ENCODE measurements around the gene CEP41. TPM values are rescaled to one million over a fixed set of nuclear protein-coding genes. Genes with fewer than 3 reads are reported as not detected.
"Not testable (repeated sequence)": the region's sequence is repeated elsewhere in the genome, so short reads cannot be mapped to it uniquely, and the experiment has no call there.

Gene CEP41
- total RNA-seq, 2 donors from 2014 or later: 5.0 to 11.5 TPM

GRCh38 chr7:130468612-130469011 lies 27.8 kb upstream of the CEP41 start:
- intact Hi-C loops (cut with DNase I): no loop called here
- no peak for DNase-seq (ENCODE audit: low spot score)

- intact Hi-C loops (cut with DNase I): no loop called here
- DNase-seq (ENCODE audit: low spot score): no peak
Observed at GRCh38 chr7:130463553-130464434, 23.0 kb upstream of the CEP41 start.

- intact Hi-C loops (cut with DNase I): no loop called here
- DNase-seq (ENCODE audit: low spot score): no peak
Observed at GRCh38 chr7:130461272-130461671, 20.5 kb upstream of the CEP41 start.

- intact Hi-C loops (cut with DNase I): no loop called here
- DNase-seq (ENCODE audit: low spot score): no peak
Observed at GRCh38 chr7:130458257-130458656, 17.4 kb upstream of the CEP41 start.

- no peak for DNase-seq (ENCODE audit: low spot score)
Observed at GRCh38 chr7:130454959-130455358, 14.1 kb upstream of the CEP41 start.

GRCh38 chr7:130452951-130453350 lies 12.1 kb upstream of the CEP41 start:
- no peak for DNase-seq (ENCODE audit: low spot score)
- intact Hi-C loops (cut with DNase I): no loop called here

More at GRCh38 chr7:130454959-130455358, 14.1 kb upstream of the CEP41 start:
- intact Hi-C loops (cut with DNase I): no loop called here

- DNase-seq (ENCODE audit: low spot score); intact Hi-C loops (cut with DNase I): not testable (repeated sequence)
Observed at GRCh38 chr7:130451344-130451743, 10.5 kb upstream of the CEP41 start.

- intact Hi-C loops (cut with DNase I): no loop called here
- DNase-seq (ENCODE audit: low spot score): no peak
Observed at GRCh38 chr7:130446259-130446658, 5.4 kb upstream of the CEP41 start.

GRCh38 chr7:130444751-130445407 lies 4.1 kb upstream of the CEP41 start:
- intact Hi-C loops (cut with DNase I): no loop called here
- no peak for DNase-seq (ENCODE audit: low spot score)

GRCh38 chr7:130444234-130444633 lies 3.4 kb upstream of the CEP41 start:
- intact Hi-C loops (cut with DNase I): no loop called here
- no peak for DNase-seq (ENCODE audit: low spot score)

- intact Hi-C loops (cut with DNase I): no loop called here
- DNase-seq (ENCODE audit: low spot score): no peak
Observed at GRCh38 chr7:130442601-130443000, 1.8 kb upstream of the CEP41 start.

GRCh38 chr7:130441408-130441869 lies 623 bp upstream of the CEP41 start:
- intact Hi-C loops (cut with DNase I): no loop called here
- DNase-seq (ENCODE audit: low spot score): no peak

GRCh38 chr7:130436253-130436652 lies 4.6 kb downstream of the CEP41 start:
- intact Hi-C loops (cut with DNase I): no loop called here
- DNase-seq (ENCODE audit: low spot score): no peak

- intact Hi-C loops (cut with DNase I): no loop called here
- no peak for DNase-seq (ENCODE audit: low spot score)
Observed at GRCh38 chr7:130435311-130435854, 5.4 kb downstream of the CEP41 start.

- DNase-seq (ENCODE audit: low spot score): no peak
- intact Hi-C loops (cut with DNase I): no loop called here
Observed at GRCh38 chr7:130433301-130433700, 7.5 kb downstream of the CEP41 start.

- intact Hi-C loops (cut with DNase I): no loop called here
- DNase-seq (ENCODE audit: low spot score): no peak
Observed at GRCh38 chr7:130432886-130433285, 7.9 kb downstream of the CEP41 start.

GRCh38 chr7:130430841-130431666 lies 9.8 kb downstream of the CEP41 start:
- no peak for DNase-seq (ENCODE audit: low spot score)
- intact Hi-C loops (cut with DNase I): no loop called here

- intact Hi-C loops (cut with DNase I): no loop called here
- no peak for DNase-seq (ENCODE audit: low spot score)
Observed at GRCh38 chr7:130430115-130430514, 10.7 kb downstream of the CEP41 start.

GRCh38 chr7:130429019-130429418 lies 11.8 kb downstream of the CEP41 start:
- intact Hi-C loops (cut with DNase I): no loop called here
- DNase-seq (ENCODE audit: low spot score): no peak

GRCh38 chr7:130426564-130426963 lies 14.3 kb downstream of the CEP41 start:
- intact Hi-C loops (cut with DNase I): no loop called here
- DNase-seq (ENCODE audit: low spot score): no peak
